ENCODE measurements around the gene BIRC7.
"Not testable (repeated sequence)": the region's sequence is repeated elsewhere in the genome, so short reads cannot be mapped to it uniquely, and the experiment has no call there.

Gene BIRC7

DNA sequence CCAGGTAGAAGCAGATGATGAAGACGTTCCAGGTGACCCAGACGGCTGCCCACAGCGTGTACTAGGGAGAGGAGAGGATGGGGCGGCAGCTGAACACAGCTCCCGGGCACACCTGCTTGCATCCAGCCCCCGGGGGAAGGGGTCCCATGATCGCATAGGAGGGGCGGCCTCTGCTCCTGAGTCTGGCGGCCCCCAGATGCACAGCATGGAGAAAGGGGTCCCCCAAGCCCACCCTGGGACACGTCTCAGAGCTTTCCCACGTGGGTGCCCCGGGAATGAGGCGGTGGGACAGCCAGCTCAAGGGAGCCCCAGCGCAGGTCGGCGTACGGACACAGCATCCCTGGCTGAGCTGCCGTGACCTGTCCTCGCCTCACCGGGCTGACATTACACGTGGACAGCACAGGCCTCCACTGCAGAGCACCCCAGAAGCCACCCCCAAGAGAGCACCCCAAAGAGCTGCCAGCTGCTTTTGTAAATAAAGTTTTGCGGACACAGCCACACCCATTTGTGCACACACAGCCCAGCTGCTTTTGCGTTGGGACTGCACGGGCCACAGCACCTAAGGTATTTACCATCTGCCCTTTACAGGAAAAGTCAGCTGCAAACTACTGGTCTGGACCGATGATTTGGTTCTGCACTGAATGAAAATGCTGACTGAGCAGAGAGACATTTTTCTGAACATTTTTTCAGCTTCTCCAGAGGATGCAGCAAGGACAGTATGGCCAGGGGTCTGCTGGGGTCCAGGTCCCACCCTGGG, 13.3 kb downstream of the BIRC7 start:
- no peak for DNase-seq (ENCODE audit: low read depth)

- no peak for DNase-seq (ENCODE audit: low read depth)
Measured at GRCh38 chr20:63249891-63250290, 14.2 kb downstream of the BIRC7 start.

DNA sequence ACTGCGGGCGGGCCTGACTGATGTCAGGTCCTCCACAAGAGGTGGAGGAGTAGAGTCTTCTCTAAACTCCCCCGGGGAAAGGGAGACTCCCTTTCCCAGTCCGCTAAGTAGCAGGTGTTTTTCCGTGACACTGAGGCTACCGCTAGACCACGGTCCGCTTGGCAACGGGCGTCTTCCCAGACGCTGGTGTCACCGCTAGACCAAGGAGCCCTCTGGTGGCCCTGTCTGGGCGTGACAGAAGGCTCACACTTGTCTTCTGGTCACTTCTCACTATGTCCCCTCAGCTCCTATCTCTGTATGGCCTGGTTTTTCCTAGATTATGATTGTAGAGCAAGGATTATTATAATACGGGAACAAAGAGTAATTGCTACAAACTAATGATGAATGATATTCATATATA, 15.6 kb downstream of the BIRC7 start:
- DNase-seq (ENCODE audit: low read depth), result not testable (repeated sequence)

DNA sequence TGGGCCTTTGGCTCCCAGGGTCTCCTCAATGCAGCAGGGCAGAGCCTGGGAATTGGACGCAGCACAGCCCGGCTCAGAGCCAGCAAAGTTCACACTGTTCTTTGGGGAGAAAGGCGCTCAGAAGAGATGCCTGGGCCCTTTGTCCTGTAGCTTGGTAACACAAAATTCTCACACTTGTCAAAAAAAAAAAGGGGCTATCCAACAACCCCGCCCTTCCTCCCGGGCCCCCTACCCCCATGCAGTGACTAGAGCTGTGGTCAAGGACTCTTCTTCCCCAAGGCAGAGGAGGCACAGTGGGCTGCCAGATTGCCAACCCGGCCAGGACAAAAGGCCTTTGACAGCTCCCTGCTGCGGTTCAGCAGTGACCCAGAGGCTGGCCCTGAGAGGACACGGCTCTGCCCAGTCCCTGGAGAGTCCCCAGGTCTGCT, 16.6 kb downstream of the BIRC7 start:
- DNase-seq (ENCODE audit: low read depth), result no peak

GRCh38 chr20:63253065-63253437, 17.3 kb downstream of the BIRC7 start:
- no peak for DNase-seq (ENCODE audit: low read depth)

GRCh38 chr20:63253438-63254231, 17.9 kb downstream of the BIRC7 start:
- no peak for DNase-seq (ENCODE audit: low read depth)

- no peak for DNase-seq (ENCODE audit: low read depth)
Measured at GRCh38 chr20:63254232-63254605, 18.5 kb downstream of the BIRC7 start, which contains the start of gene NKAIN4. NKAIN4 (minus strand) TSS chr20:63254463; CDS start chr20:63254450, 13 bp downstream.

DNA sequence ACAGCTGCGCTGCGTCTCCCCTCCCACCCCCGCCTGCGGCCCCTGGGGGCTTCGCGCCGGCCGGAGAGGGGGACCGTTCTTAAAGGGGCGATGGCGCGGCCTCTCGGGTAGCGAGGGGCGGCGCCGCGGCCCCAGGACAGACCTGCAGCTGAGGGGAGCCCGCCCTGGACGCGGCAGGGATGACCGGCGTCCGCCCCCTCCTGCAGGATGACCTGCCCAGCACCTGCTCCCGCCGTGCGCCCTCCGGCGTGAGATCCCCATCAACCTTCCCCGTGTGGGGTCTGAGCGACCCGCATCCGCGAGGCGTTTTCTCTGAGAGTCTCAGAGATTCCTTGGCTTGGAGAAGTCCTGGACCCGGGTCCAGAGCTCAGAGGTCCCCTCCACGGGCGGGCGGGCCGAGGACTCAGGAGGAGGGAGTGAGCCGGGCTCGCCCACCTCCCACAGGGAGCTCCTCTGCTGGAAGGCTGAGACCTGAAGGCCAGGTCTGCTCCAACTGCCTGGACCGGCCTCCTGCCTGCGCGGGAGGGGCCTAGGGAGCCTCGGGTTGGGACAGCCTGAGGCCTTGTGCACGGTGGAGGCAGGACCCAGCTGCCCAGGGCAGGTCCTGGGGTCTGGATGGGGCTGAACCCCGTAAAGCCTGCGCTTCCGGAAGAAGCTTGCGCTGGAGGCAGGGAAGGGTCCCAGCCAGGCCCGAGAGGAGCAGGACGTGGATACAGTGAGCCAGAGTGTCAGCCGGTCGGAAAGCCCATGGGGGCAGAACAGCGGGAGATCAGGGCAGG, 19.1 kb downstream of the BIRC7 start:
- no peak for DNase-seq (ENCODE audit: low read depth)

- no peak for DNase-seq (ENCODE audit: low read depth)
Measured at GRCh38 chr20:63255931-63256704, 20.4 kb downstream of the BIRC7 start.

DNA sequence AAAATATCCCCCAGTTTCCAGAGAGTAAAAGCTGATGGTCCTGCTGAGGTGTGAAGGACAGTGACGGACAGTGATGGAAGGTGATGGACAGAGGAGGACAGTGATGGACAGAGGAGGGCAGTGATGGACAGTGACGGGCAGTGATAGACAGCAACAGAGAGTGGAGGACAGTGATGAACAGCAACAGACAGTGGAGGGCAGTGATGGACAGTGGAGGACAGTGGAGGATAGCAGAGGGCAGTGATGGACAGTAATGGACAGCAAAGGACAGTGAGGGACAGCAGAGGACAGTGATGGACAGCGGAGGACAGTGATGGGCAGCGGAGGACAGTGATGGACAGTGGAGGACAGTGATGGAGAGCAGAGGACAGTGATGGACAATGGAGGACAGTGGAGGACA, 21.2 kb downstream of the BIRC7 start:
- DNase-seq (ENCODE audit: low read depth), result no peak

GRCh38 chr20:63257629-63258028, 21.9 kb downstream of the BIRC7 start:
- no peak for DNase-seq (ENCODE audit: low read depth)

- DNase-seq (ENCODE audit: low read depth), result no peak
Measured at GRCh38 chr20:63258781-63259180, 23.1 kb downstream of the BIRC7 start.

- DNase-seq (ENCODE audit: low read depth), result no peak
Measured at GRCh38 chr20:63259734-63260460, 24.2 kb downstream of the BIRC7 start.

GRCh38 chr20:63260521-63260920, 24.8 kb downstream of the BIRC7 start:
- DNase-seq (ENCODE audit: low read depth), result no peak

- DNase-seq (ENCODE audit: low read depth), result no peak
Measured at GRCh38 chr20:63261060-63261794, 25.5 kb downstream of the BIRC7 start.

- no peak for DNase-seq (ENCODE audit: low read depth)
Measured at GRCh38 chr20:63261795-63262528, 26.3 kb downstream of the BIRC7 start.

GRCh38 chr20:63262836-63263235, 27.1 kb downstream of the BIRC7 start:
- DNase-seq (ENCODE audit: low read depth), result no peak

- DNase-seq (ENCODE audit: low read depth), result no peak
Measured at GRCh38 chr20:63264000-63264399, 28.3 kb downstream of the BIRC7 start.

DNA sequence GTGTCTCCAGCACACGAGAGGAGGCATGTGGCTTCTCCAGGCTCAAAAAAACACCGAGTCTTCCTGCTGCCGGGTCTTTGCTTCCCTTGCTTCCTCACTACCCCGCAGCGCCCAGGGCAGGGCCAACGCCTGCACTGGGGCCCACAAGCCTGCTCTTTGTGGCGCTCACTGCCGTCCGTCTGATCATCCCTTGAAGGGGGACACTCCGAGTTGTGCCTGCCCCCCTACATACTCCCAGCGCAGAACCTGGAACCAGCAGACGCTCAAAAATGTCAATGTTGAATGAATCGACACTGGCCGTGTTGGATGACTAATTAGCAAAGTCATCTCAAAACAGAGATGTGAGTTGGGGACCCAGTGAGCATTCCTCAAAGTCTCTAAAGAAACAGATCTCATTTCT, 28.8 kb downstream of the BIRC7 start:
- DNase-seq (ENCODE audit: low read depth), result no peak
